Measurements from ENCODE around the gene C4BPA.

- TF ChIP-seq ZBTB21 (tag by site-specific recombination; IDR thresholded peaks at IDR 0.05) (no peak), ZNF600 (tag by site-specific recombination; IDR thresholded peaks at IDR 0.05) (no peak), ZNF530 (tag by site-specific recombination; IDR thresholded peaks at IDR 0.05; ENCODE audit: low read depth) (no peak), ZNF366 (tag by site-specific recombination; conservative IDR thresholded peaks at IDR 0.05) (no peak)
These were observed 24.4 kb downstream of the C4BPA start for GRCh38 chr1:207128336-207128921.

All from HEK293 (cell line).